HG03103 (cell line): ENCODE results near the gene SUN2.

Experiments used
- ATAC-seq: cut with Tn5 transposase; IDR thresholded peaks from one replicate; pipeline ENCODE4 v1.9.1; 2021; ENCODE audit warnings: low read depth; ENCODE audit not compliant: unreplicated experiment

The SUN2 gene

DNA sequence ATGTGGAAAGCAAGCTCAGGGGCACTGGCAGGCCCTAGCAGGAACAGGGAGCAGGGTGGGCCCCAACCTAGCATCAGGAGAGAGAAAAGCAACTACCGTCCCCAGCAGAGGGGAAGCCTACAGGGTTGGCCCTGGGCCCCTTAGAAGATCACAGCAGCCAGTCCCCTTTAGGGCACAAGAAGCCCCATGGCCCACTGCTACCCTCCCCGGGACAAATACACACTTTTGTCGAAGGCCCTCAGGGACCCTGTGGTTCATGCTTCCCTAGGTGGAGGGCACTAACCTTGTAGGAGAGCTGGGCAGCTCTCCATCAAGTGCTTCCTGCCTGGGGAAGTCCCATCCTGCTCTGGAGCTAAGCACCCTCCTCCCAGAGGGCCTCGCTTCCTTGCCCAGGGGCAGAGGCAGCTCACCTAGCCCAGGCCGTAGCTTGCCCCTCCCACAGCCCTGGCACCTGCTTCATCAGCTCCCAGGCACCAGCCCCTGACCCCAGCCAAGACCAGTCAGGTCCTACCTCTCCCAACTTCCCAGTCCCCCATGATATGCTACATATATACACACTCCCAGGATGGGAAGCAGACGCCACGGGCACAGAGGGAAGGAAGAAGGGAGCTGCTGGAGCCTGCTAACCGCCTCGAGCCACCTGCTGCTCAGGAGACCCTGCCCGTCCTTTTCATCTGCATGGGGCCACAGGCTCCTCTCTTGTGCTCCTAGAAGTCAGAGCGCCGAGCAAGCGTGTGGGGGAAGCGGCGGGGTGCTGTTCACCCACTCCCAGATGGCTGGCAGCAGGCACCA, 20.1 kb downstream of the SUN2 start:
- no peak for ATAC-seq

DNA sequence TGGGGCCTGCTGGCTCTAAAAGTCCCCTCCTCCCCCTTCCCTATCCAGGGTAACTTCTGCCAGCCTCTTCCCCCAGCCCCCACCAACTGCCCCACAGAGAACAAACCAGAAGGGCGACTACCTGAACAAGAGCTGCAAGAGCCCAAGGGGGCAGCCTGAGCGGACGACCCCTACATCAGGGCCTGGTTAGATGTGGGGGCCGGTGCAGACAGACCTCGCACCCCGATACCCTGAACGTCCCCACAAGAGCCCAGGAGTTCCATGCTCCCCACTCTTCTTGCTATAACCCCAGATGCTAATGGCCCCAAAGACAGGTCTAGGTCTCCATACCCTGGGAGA, 20.7 kb downstream of the SUN2 start:
- no peak for ATAC-seq

DNA sequence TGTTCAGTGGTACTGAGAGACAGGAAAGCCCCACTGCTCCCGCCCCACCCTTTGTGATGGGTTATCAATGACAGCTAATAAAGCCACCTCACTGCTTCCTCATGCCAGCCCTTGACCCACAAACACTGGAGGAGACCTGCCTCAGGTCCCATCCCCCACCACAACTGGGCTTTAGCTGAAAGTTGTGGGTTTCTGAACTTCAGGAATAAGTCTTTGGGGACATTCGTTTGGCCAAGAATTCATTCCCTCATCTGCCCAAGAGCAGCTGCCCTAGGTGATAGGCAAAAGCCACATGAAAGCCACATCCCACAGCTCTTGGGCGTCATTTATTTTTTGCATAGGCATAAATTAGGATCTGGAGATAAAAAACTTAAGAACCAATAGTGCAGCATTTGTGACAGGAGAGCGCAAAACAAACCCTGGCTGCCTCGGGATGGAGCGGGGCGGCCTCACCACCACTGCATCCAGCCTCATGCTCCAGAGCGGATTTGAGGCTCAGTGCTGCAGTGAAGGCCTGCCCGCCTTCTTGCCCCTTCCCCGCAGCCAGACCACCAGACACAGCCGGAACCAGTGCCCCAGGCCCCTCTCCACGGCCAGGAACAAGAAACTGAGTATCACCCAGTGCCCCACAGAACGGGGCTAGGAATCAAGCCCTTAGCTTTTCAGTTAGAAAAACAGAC, 21.2 kb downstream of the SUN2 start:
- ATAC-seq, result no peak

DNA sequence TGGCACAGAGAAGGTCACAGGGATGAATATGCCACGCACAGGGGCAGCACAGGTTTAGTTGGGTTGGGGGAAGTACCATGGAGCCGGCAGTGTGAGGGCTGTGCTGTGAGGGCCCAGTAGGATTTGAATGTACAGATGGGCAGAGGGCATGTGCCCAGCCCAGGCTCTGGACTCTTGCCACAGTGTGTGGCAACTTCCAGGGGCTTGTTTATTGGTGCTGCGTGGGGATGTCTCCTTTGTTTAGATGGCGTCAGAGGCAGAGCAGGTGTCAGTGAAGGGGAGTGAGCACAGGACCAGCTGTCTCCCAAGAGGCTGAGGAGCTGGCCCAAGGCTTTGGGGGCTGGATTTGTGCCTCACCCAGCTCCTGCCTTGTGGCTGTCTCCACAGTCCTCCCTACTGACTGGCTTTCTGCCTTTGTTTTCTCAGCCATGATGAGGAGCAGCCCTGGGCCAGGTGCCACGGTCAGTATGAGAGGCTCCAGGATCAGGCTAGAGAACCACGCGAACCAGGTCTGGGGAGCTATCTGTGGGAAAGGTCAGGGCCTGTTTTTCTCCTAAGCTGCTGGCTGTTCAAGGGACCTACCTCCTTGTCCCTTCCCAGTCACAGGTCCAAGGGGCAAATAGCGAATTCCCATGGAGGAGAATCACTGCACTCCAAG, 21.9 kb downstream of the SUN2 start:
- no peak for ATAC-seq

- ATAC-seq, result no peak
These were observed 22.5 kb downstream of the SUN2 start for GRCh38 chr22:38733329-38733723.

GRCh38 chr22:38732251-38732815, 23.5 kb downstream of the SUN2 start:
- ATAC-seq, result no peak

DNA sequence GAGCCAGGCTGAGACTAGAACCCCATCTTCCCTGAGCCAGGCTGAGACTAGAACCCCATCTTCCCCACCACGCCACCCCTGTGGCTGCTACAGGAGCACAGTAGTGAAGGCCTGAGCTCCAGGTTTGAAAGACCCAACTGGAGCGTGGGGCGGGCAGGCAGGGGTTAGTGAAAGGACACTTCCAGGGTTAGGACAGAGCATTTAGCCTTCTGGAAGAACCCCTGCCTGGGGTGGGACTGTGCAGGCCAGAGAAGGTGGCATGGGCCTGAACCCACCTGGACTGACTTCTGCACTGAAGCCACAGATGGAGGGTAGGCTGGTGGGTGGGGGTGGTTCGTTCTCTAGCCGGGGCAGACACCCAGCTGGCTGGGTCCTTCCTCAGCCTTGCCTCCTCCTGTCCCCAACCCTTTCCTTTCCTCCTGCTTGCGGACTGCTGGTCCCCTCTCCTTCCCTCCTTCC, 24.1 kb downstream of the SUN2 start:
- no peak for ATAC-seq

GRCh38 chr22:38730411-38730871, 25.4 kb downstream of the SUN2 start:
- ATAC-seq, result no peak

DNA sequence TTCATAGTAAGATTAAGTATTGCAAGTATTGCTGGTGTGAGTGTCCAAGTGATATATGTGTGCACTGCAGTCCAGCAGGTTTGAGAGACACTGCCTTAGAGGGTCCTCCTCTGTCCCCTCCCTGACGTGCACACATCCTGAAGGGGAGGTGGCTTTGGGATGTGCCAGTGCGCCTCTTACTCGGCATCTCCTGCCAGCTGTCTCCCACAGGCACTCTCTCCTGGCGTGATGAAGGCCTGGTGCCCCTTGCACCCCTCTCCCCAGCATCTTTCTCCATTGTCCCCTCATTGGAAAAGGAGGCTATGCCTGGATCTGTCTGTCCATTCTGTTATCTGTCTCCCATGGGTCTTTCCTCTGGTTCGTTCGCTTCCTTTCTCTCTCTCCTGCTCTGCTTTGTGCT, 25.9 kb downstream of the SUN2 start:
- ATAC-seq, result no peak

DNA sequence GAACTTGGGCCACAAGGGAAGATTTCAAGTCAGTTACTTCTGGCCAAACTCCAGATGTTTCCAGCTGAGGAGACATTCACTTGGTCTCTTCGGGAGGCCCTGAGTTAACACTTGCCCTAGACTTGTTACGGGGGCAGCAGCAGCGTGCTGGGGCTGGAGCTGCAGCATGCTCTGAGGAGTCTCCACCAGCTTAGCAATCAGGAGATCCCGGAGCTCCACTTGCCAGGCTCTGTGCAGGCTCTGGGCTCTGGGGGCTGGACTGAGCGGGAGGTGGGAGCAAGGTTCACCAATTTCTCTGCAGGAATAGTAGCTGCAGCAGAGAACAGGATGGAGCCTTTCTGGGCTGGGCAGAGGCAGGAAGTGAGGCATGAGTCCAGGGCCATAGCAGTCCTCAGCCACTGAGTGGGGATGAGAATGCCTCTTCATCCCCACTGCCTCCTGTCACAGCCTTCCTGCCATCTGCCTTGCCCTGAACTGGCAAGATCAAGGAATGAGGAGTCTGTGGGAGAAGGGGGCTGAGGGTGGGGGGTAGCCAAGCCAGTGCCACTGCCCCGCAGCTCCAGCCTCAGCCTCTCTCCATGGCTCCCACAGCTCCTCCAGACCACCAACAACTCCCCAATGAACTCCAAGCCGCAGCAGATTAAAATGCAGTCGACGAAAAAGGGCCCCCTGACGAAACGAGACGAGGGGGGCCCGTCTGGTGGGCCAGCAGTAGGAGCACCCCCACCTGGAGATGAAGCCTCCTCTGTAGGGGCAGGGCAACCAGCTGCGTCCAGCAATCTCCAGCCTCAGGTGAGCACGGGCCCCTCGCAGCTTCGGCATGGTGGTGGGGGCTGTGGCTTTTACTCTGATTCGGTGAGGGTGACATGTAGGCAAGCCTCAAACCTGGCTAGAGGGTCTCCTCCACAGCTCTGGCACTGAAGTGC, 26.7 kb downstream of the SUN2 start:
- no peak for ATAC-seq

- ATAC-seq, result no peak
These were observed 28.0 kb downstream of the SUN2 start for GRCh38 chr22:38727530-38728451.

DNA sequence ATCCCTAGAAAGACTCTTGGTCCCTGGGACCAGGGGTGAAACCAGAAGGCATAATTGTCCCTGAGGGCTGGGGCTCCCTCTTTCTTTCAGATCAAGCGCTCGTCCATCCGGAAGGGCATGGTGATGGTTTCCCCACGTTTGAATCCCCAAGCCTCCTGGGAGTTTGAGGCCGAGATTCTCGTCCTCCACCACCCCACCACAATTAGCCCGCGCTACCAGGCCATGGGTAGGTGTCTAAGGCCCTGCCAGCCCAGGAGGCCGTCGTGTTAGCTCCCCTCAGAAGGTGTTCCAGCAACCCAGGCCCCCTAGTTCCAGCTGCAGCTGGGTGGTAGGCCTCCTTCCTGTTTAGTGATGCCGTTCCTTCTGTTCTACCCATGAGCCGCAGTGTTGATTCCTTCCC, 28.7 kb downstream of the SUN2 start:
- ATAC-seq, result no peak

GRCh38 chr22:38725900-38726655, 29.7 kb downstream of the SUN2 start:
- ATAC-seq, result no peak

DNA sequence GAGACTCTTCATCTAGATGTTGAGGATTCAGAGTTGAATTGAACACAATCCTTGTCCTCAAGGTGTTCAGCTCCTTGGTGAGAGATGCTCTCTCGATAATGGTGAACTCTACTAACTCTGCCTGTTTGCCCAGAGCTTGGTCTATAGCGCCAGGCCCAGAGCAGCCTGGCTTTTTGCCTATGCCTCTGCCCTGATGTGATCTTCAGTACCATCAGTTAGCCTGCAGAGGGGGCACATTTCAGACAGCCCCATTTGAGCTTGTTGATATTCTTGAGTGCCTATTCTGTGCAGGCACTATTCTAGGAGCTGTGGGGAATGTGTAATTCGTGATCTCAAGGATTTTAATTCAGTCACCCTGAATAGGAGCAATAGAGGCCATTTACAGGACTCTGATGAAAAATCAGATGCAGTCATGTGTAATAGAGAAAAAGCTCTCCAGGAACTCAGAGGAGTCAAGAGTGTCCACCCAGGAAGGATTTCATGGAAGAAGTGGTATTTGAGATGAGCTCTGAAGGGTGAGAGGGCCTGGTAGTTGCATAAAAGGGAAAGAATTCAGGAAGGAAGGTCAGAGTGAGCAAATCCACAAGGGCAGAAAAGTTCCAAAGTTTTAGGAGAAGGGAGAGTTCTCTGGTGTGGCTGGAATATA, 30.7 kb downstream of the SUN2 start:
- no peak for ATAC-seq

DNA sequence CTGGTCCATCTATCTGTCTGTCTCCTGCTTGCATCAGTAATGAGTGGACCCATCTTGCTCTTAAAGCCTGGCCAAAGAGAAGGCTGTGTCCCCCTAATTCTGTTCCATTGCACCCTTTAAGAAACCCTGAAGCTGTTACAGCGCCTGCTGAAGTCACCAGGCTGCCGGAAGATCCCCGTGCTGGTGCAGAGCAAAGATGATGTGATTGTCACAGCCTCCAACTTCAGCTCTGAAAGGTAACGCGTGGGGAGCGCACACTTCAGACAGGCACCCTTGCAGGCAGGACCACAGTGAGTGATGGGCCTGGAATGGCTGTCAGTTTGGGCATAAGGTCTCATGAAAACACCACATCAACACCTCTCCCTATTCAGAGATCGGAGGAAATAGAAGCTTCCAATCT, 31.6 kb downstream of the SUN2 start:
- no peak for ATAC-seq

DNA sequence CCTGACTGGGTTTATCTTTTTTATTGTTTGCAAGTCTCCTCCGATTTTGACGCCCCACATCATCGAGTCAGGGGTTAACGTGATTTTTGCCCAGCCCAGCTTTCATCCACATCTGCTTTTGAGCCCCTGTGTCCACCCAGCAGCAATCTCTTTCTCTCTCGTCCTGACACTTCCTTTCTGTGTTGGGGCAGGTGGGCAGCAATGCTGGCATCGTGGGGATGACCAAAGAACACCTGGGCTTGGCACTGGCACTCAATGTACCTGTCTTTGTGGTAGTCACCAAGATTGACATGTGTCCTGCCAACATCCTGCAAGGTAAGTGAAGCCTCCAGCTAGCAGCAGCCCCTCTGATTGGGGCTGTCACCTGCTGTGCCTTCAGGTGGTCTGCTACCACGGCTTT, 34.2 kb downstream of the SUN2 start:
- no peak for ATAC-seq

DNA sequence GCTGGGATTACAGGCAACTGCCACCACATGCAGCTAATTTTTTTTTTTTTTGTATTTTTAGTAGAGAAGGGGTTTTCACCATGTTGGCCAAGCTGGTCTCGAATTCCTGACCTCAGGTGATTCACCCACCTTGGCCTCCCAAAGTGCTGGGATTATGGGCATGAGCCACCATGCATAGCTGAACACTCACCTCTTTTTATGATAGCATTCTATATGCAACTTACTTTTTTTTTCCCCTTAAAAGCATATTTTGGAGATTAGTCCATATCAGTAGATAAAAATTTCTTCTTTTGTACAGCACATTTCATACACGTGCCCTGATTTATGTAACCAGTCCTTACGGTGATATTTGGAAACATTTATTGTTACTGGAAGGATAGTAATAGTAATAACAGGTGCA, 35.4 kb downstream of the SUN2 start:
- ATAC-seq, result no peak

- no peak for ATAC-seq
These were observed 36.6 kb downstream of the SUN2 start for GRCh38 chr22:38719196-38719595.
